AG10803 (cell line): ENCODE measurements around the gene CACNA1C.
A peak's percentile ranks its signal among the peaks of the same experiment; 100 is the strongest.

Experiments used
- DNase-seq: peaks from one replicate; pipeline ENCODE4 v3.0.0; 2010; ENCODE audit warnings: low read depth
- H3K4me3 ChIP-seq: 2 replicates; pipeline ENCODE4 v1.5.1; 2011; ENCODE audit warnings: mild to moderate bottlenecking, low read length, control low read depth
- CTCF ChIP-seq: conservative IDR thresholded peaks from 2 replicates; pipeline ENCODE4 v1.5.1; 2011; ENCODE audit warnings: mild to moderate bottlenecking, low read length, control low read depth, inconsistent platforms

Gene CACNA1C

GRCh38 chr12:2429032-2429431 lies 376.2 kb downstream of the CACNA1C start:
- H3K4me3 ChIP-seq = no peak overlapping the region
- no peak for TF ChIP-seq CTCF
- peak; percentile 40 for DNase-seq

GRCh38 chr12:2431810-2432209 lies 379.0 kb downstream of the CACNA1C start:
- H3K4me3 ChIP-seq = no peak overlapping the region
- no peak for TF ChIP-seq CTCF
- DNase-seq = peak; percentile 45

- TF ChIP-seq CTCF = no peak
- DNase-seq = no peak
- H3K4me3 ChIP-seq = no peak overlapping the region
These were observed 380.1 kb downstream of the CACNA1C start for GRCh38 chr12:2432856-2433255.

- no peak for DNase-seq
- no peak for TF ChIP-seq CTCF
- no peak overlapping the region for H3K4me3 ChIP-seq
These were observed 382.7 kb downstream of the CACNA1C start for GRCh38 chr12:2435511-2435910.

- no peak overlapping the region for H3K4me3 ChIP-seq
- no peak for DNase-seq
- TF ChIP-seq CTCF = no peak
These were observed 386.7 kb downstream of the CACNA1C start for GRCh38 chr12:2439332-2440100.

- no peak overlapping the region for H3K4me3 ChIP-seq
- no peak for TF ChIP-seq CTCF
- DNase-seq = no peak
These were observed 391.0 kb downstream of the CACNA1C start for GRCh38 chr12:2443776-2444175.

GRCh38 chr12:2445968-2446367 lies 393.2 kb downstream of the CACNA1C start:
- no peak for TF ChIP-seq CTCF
- no peak for DNase-seq
- H3K4me3 ChIP-seq = no peak overlapping the region
